Right lung (tissue), 5 donors: ENCODE results near the gene ALB. TPM values are rescaled to one million over a fixed set of nuclear protein-coding genes. Genes with fewer than 3 reads are reported as not detected.

ENCODE experiments used
- DNase-seq, 2 donors: peaks; one replicate each; pipeline ENCODE4 v3.0.0-alpha.2; 2013
- polyA plus RNA-seq, 5 donors: library from polyadenylated mRNA; unstranded; fragments of 120-200 nt; gene quantifications; one replicate each; pipeline versions ENCODE4 v1.2.1 to v1.2.3, GENCODE V29; 2013; ENCODE audit warnings: inconsistent platforms in 1 of 5, low replicate concordance in 1 of 5; ENCODE audit not compliant: insufficient read length in 5 of 5, insufficient read depth in 1 of 5

The ALB gene
- polyA plus RNA-seq, 5 donors: 2.7 to 852 (median 6.2) TPM

- DNase-seq: no peak
Observed at GRCh38 chr4:73407227-73407673, 3.2 kb downstream of the ALB start.

DNA sequence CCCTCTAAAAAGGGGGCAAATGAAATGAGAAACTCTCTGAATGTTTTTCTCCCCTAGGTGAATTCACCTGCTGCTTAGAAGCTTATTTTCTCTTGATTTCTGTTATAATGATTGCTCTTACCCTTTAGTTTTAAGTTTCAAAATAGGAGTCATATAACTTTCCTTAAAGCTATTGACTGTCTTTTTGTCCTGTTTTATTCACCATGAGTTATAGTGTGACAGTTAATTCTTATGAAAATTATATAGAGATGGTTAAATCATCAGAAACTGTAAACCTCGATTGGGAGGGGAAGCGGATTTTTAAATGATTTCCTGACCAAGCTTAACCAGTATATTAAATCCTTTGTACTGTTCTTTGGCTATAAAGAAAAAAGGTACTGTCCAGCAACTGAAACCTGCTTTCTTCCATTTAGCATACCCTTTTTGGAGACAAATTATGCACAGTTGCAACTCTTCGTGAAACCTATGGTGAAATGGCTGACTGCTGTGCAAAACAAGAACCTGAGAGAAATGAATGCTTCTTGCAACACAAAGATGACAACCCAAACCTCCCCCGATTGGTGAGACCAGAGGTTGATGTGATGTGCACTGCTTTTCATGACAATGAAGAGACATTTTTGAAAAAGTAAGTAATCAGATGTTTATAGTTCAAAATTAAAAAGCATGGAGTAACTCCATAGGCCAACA is 4.2 kb downstream of the ALB start:
- DNase-seq: no peak

GRCh38 chr4:73409012-73409862 is 5.2 kb downstream of the ALB start:
- no peak for DNase-seq

DNA sequence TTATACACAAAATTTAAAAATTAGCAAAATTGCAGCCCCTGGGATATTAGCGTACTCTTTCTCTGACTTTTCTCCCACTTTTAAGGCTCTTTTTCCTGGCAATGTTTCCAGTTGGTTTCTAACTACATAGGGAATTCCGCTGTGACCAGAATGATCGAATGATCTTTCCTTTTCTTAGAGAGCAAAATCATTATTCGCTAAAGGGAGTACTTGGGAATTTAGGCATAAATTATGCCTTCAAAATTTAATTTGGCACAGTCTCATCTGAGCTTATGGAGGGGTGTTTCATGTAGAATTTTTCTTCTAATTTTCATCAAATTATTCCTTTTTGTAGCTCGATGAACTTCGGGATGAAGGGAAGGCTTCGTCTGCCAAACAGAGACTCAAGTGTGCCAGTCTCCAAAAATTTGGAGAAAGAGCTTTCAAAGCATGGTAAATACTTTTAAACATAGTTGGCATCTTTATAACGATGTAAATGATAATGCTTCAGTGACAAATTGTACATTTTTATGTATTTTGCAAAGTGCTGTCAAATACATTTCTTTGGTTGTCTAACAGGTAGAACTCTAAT is 6.0 kb downstream of the ALB start:
- no peak for DNase-seq

DNA sequence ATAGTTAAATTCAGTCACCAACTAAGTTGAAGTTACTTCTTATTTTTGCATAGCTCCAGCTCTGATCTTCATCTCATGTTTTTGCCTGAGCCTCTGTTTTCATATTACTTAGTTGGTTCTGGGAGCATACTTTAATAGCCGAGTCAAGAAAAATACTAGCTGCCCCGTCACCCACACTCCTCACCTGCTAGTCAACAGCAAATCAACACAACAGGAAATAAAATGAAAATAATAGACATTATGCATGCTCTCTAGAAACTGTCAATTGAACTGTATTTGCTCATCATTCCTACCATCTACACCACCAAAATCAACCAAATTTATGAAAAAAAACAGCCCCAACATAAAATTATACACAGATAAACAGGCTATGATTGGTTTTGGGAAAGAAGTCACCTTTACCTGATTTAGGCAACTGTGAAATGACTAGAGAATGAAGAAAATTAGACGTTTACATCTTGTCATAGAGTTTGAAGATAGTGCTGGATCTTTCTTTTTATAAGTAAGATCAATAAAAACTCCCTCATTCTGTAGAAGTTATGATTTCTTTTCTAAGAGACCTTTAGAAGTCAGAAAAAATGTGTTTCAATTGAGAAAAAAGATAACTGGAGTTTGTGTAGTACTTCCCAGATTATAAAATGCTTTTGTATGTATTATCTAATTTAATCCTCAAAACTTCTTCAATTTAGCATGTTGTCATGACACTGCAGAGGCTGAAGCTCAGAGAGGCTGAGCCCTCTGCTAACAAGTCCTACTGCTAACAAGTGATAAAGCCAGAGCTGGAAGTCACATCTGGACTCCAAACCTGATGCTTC is 7.0 kb downstream of the ALB start:
- no peak for DNase-seq

DNA sequence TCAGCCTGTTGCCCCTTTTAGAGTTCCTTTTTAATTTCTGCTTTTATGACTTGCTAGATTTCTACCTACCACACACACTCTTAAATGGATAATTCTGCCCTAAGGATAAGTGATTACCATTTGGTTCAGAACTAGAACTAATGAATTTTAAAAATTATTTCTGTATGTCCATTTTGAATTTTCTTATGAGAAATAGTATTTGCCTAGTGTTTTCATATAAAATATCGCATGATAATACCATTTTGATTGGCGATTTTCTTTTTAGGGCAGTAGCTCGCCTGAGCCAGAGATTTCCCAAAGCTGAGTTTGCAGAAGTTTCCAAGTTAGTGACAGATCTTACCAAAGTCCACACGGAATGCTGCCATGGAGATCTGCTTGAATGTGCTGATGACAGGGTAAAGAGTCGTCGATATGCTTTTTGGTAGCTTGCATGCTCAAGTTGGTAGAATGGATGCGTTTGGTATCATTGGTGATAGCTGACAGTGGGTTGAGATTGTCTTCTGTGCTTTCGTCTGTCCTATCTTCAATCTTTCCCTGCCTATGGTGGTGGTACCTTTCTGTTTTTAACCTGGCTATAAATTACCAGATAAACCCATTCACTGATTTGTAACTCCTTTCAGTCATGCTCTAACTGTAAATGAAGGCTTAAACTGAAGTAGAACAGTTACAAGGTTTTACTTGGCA is 7.8 kb downstream of the ALB start:
- DNase-seq: no peak

DNA sequence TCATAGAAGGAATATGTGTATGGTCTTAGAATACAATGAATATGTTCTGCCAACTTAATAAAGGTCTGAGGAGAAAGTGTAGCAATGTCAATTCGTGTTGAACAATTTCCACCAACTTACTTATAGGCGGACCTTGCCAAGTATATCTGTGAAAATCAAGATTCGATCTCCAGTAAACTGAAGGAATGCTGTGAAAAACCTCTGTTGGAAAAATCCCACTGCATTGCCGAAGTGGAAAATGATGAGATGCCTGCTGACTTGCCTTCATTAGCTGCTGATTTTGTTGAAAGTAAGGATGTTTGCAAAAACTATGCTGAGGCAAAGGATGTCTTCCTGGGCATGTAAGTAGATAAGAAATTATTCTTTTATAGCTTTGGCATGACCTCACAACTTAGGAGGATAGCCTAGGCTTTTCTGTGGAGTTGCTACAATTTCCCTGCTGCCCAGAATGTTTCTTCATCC is 9.2 kb downstream of the ALB start:
- no peak for DNase-seq

DNA sequence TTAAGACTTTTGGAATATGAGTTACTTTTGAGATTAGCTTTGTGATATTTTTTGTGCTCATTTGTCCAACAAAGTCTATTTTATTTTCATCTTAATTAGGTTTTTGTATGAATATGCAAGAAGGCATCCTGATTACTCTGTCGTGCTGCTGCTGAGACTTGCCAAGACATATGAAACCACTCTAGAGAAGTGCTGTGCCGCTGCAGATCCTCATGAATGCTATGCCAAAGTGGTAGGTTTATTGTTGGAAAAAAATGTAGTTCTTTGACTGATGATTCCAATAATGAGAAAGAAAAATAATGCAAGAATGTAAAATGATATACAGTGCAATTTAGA is 10.8 kb downstream of the ALB start:
- no peak for DNase-seq

- DNase-seq: no peak
Observed at GRCh38 chr4:73415807-73416238, 11.7 kb downstream of the ALB start.

DNA sequence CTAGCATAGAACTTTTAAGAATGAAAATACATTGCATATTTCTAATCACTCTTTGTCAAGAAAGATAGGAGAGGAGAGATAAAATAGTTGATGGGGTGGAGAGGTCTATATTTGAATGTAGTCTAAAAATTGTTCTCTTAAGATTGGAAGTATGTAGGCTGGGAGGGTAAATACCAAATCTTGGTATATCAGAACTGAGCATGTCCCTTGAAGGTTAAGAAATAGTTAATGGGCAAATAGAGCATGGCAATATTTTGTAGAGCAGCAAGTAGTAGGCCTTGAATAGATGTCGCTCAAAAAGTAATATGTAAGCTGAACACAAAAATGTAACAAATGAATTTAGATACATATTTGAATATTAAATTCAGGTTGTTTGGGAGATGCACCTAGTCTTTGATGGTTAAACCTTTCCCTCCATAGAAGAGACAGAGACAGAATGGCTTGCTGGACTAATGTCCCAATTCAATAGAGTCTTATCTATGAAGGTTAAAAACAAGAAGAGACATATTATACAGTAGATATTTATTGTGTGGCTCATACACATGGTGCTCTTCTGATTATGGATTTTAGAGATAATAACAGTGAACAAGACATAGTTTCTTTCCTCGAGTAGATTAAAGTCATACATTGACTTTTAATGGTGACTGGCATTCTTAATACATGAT is 12.5 kb downstream of the ALB start:
- no peak for DNase-seq

DNA sequence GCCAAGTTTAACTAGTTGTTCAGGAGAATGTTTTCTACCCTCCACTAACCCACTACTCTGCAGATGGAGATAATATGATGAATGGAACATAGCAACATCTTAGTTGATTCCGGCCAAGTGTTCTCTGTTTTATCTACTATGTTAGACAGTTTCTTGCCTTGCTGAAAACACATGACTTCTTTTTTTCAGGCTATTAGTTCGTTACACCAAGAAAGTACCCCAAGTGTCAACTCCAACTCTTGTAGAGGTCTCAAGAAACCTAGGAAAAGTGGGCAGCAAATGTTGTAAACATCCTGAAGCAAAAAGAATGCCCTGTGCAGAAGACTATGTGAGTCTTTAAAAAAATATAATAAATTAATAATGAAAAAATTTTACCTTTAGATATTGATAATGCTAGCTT is 13.3 kb downstream of the ALB start:
- no peak for DNase-seq

- no peak for DNase-seq
Observed at GRCh38 chr4:73417973-73418372, 13.9 kb downstream of the ALB start.

GRCh38 chr4:73418677-73419076 is 14.6 kb downstream of the ALB start:
- DNase-seq: no peak

- DNase-seq: no peak
Observed at GRCh38 chr4:73419106-73420038, 15.3 kb downstream of the ALB start.

- no peak for DNase-seq
Observed at GRCh38 chr4:73420615-73421014, 16.5 kb downstream of the ALB start.

DNA sequence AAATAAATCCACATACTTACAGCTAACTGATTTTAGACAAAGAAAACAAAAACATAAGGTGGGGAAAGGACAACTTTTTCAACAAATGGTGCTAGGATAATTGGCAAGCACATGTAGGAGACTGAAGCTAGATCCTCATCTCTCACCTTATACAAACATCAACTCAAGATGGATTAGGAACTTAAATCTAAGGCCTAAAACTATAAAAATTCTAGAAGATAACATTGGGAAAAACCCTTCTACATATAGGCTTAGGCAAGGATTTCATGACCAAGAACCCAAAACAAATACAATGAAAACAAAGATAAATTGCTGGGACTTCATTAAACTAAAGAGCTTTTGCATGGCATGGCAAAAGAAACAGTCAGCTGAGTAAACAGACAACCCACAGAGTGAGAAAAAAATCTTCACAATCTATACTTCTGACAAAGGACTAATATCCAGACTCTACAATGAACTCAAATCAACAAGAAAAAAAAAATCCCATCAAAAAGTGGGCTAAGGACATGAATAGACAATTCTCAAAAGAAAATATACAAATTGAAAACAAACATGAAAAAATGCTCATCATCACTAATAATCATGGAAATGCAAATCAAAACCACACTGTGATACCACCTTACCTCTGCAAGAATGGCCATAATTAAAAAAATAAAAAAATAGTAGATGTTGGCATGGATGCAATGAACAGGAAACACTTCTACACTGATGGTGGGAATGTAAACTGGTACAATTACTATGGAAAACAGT is 17.8 kb downstream of the ALB start:
- DNase-seq: no peak

GRCh38 chr4:73422458-73422752 is 18.3 kb downstream of the ALB start:
- DNase-seq: no peak

- no peak for DNase-seq
Observed at GRCh38 chr4:73423184-73423583, 19.1 kb downstream of the ALB start.

DNA sequence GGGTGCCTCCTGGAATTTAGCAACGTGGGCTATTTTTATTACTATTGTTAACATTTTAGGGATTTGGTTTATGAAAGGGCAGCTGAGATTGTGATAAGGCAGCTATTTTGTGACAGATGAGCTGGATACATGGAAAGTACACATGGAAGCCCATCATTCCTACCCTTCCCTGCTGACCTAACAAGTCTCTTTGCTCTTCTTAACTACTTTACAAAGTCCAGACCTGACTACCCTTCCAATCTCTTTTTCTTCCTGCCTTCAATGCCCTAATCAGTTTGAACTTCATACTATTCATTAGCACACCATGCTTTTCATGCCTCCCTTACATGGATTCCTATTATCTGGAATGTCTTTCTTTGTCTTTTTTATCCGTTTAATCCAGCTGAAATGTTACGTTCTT is 22.6 kb downstream of the ALB start:
- no peak for DNase-seq
